ENCODE data around the gene SLC6A13. TPM values are rescaled to one million over a fixed set of nuclear protein-coding genes. Genes with fewer than 3 reads are reported as not detected.

SLC6A13 gene
- polyA plus RNA-seq, 1 donor (not counting 4 experiments of a cell fraction or from before 2014, with no cell fraction given), result 0.33 TPM

DNA sequence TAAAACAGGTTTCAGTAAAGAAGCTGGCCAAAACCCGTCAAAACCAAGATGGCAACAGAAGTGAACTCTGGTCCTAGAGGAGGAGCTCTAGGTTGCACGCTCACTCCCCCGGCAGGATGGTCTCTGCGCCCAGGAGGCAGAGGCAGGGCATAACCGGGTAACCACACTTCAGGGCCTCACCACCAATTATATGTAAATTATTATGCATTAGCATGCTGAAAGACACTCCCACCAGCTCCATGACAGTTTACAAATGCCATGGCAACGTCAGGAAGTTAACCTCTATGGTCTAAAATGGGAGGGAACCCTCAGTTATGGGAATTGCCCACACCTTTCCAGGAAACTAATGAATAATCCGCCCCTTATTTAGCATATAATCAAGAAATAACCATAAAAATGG lies 28.6 kb downstream of the SLC6A13 start:
- no peak overlapping the region for H3K9ac ChIP-seq (ENCODE audit: control insufficient read depth, extremely low read depth, insufficient read depth, low read length)
- no peak overlapping the region for H3K4me2 ChIP-seq (ENCODE audit: control insufficient read depth, extremely low read depth, insufficient read depth, low read depth, low read length)
- H2AFZ ChIP-seq (ENCODE audit: control insufficient read depth, low read length), result no peak overlapping the region
- H3K79me2 ChIP-seq (ENCODE audit: control insufficient read depth, insufficient read depth, low read length), result no peaks in the 10 kb centered on the region
- no peaks in the 10 kb centered on the region for H4K20me1 ChIP-seq (ENCODE audit: control insufficient read depth, extremely low read depth, insufficient read depth, low read length)
- H3K27ac ChIP-seq (ENCODE audit: control insufficient read depth, insufficient read depth, low read length), result no peak overlapping the region
- H3K9me3 ChIP-seq (ENCODE audit: control insufficient read depth, low read depth, low read length), result no peaks in the 10 kb centered on the region
- no peak for DNase-seq (ENCODE audit: low read depth, low spot score)
- no peak overlapping the region for H3K4me3 ChIP-seq (ENCODE audit: control insufficient read depth in 2 of 3, extremely low read depth in 1 of 3, insufficient read depth in 2 of 3, low read depth in 1 of 3, low read length in 3 of 3)
- no peaks in the 10 kb centered on the region for H3K4me1 ChIP-seq (ENCODE audit: control insufficient read depth, extremely low read depth, insufficient read depth, low read length)
- TF ChIP-seq, protein P1, sequence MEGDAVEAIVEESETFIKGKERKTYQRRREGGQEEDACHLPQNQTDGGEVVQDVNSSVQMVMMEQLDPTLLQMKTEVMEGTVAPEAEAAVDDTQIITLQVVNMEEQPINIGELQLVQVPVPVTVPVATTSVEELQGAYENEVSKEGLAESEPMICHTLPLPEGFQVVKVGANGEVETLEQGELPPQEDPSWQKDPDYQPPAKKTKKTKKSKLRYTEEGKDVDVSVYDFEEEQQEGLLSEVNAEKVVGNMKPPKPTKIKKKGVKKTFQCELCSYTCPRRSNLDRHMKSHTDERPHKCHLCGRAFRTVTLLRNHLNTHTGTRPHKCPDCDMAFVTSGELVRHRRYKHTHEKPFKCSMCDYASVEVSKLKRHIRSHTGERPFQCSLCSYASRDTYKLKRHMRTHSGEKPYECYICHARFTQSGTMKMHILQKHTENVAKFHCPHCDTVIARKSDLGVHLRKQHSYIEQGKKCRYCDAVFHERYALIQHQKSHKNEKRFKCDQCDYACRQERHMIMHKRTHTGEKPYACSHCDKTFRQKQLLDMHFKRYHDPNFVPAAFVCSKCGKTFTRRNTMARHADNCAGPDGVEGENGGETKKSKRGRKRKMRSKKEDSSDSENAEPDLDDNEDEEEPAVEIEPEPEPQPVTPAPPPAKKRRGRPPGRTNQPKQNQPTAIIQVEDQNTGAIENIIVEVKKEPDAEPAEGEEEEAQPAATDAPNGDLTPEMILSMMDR (optimal IDR thresholded peaks at IDR 0.05 in 1 of 3, IDR thresholded peaks at IDR 0.05 in 1 of 3, conservative IDR thresholded peaks at IDR 0.05 in 1 of 3; ENCODE audit: extremely low read depth in 1 of 3, insufficient read depth in 2 of 3, low read length in 3 of 3), result no peak
- no peak for TF ChIP-seq EZH2 (IDR thresholded peaks at IDR 0.05; ENCODE audit: low read length)
- H3K36me3 ChIP-seq (ENCODE audit: control insufficient read depth in 2 of 2, extremely low read depth in 1 of 2, insufficient read depth in 2 of 2, low read length in 2 of 2), result no peaks in the 10 kb centered on the region
- dilution Hi-C loops (cut with MboI; ENCODE audit: extremely low pct_ligation_motif_present, low sequenced_read_pairs), result no loop called here
- no peak for FAIRE-seq
- peaks cover 5% of the 10 kb centered on the region for H3K27me3 ChIP-seq (ENCODE audit: control insufficient read depth, extremely low read depth, insufficient read depth, low read length)
- H3K9me1 ChIP-seq (ENCODE audit: control insufficient read depth, extremely low read depth, insufficient read depth, low read length), result no peaks in the 10 kb centered on the region

GRCh38 chr12:233615-233968 lies 29.0 kb downstream of the SLC6A13 start:
- Histone ChIP-seq H3K4me3 (ENCODE audit: control insufficient read depth in 2 of 3, extremely low read depth in 1 of 3, insufficient read depth in 2 of 3, low read depth in 1 of 3, low read length in 3 of 3) (no peak overlapping the region), H4K20me1 (ENCODE audit: control insufficient read depth, extremely low read depth, insufficient read depth, low read length) (no peaks in the 10 kb centered on the region), H3K4me1 (ENCODE audit: control insufficient read depth, extremely low read depth, insufficient read depth, low read length) (no peaks in the 10 kb centered on the region), H2AFZ (ENCODE audit: control insufficient read depth, low read length) (no peak overlapping the region), H3K27me3 (ENCODE audit: control insufficient read depth, extremely low read depth, insufficient read depth, low read length) (peaks cover 7% of the 10 kb centered on the region), H3K36me3 (ENCODE audit: control insufficient read depth in 2 of 2, extremely low read depth in 1 of 2, insufficient read depth in 2 of 2, low read length in 2 of 2) (no peaks in the 10 kb centered on the region), H3K9me3 (ENCODE audit: control insufficient read depth, low read depth, low read length) (no peaks in the 10 kb centered on the region), H3K4me2 (ENCODE audit: control insufficient read depth, extremely low read depth, insufficient read depth, low read depth, low read length) (no peak overlapping the region), H3K9me1 (ENCODE audit: control insufficient read depth, extremely low read depth, insufficient read depth, low read length) (no peaks in the 10 kb centered on the region), H3K27ac (ENCODE audit: control insufficient read depth, insufficient read depth, low read length) (no peak overlapping the region), H3K79me2 (ENCODE audit: control insufficient read depth, insufficient read depth, low read length) (no peaks in the 10 kb centered on the region), H3K9ac (ENCODE audit: control insufficient read depth, extremely low read depth, insufficient read depth, low read length) (no peak overlapping the region)
- FAIRE-seq (no peak), DNase-seq (ENCODE audit: low read depth, low spot score) (no peak)
- dilution Hi-C loops (cut with MboI; ENCODE audit: extremely low pct_ligation_motif_present, low sequenced_read_pairs), result no loop called here
- TF ChIP-seq, protein P1 (optimal IDR thresholded peaks at IDR 0.05 in 1 of 3, IDR thresholded peaks at IDR 0.05 in 1 of 3, conservative IDR thresholded peaks at IDR 0.05 in 1 of 3; ENCODE audit: extremely low read depth in 1 of 3, insufficient read depth in 2 of 3, low read length in 3 of 3), result no peak
- TF ChIP-seq EZH2 (IDR thresholded peaks at IDR 0.05; ENCODE audit: low read length), result no peak

All from keratinocyte (primary cell).